Activated T-helper 2 cell treated with anti-CD3 and anti-CD28 coated beads, Interferon-gamma antibody, Interleukin-2, Interleukin-4, amounts not matched to agents 10 μg/mL and 5 μg/mL and 100 μg/mL, durations not matched to agents 14 hours and 24 hours and 36 hours (primary cell): ENCODE data around the gene ZNF385D. TPM values are rescaled to one million over a fixed set of nuclear protein-coding genes. Genes with fewer than 3 reads are reported as not detected.
"Not testable (repeated sequence)": the region's sequence is repeated elsewhere in the genome, so short reads cannot be mapped to it uniquely, and the experiment has no call there.

Source experiments
- DNase-seq: peaks from one replicate; pipeline ENCODE4 v3.0.0; 2021; ENCODE audit warnings: low spot score
- H3K27ac Mint-ChIP-seq: one replicate; pipeline ENCODE4 v1.8.0; 2021; ENCODE audit warnings: mixed read lengths
- H3K27me3 Mint-ChIP-seq: one replicate; pipeline ENCODE4 v1.8.0; 2021; ENCODE audit warnings: low read depth, mixed read lengths
- H3K36me3 Mint-ChIP-seq: one replicate; pipeline ENCODE4 v1.8.0; 2021; ENCODE audit warnings: low read depth, mixed read lengths
- H3K4me1 Mint-ChIP-seq: one replicate; pipeline ENCODE4 v1.8.0; 2021; ENCODE audit warnings: low read depth, mixed read lengths
- H3K4me3 Mint-ChIP-seq: one replicate; pipeline ENCODE4 v1.8.0; 2021; ENCODE audit warnings: low read depth, mild to moderate bottlenecking, moderate library complexity, mixed read lengths
- H3K9me3 Mint-ChIP-seq: one replicate; pipeline ENCODE4 v1.8.0; 2021; ENCODE audit warnings: mixed read lengths
- intact Hi-C: fragments of 100-400 bp; cut with micrococcal nuclease; formaldehyde crosslinking; loops from one replicate; pipeline ENCODE4 v1.15.1; 2023
- total RNA-seq: library from RNA; stranded (reverse); gene quantifications from 2 replicates; pipeline ENCODE4 v1.2.3, GENCODE V29; 2022

ZNF385D gene
- total RNA-seq, 1 donor from 2014 or later = not detected

DNA sequence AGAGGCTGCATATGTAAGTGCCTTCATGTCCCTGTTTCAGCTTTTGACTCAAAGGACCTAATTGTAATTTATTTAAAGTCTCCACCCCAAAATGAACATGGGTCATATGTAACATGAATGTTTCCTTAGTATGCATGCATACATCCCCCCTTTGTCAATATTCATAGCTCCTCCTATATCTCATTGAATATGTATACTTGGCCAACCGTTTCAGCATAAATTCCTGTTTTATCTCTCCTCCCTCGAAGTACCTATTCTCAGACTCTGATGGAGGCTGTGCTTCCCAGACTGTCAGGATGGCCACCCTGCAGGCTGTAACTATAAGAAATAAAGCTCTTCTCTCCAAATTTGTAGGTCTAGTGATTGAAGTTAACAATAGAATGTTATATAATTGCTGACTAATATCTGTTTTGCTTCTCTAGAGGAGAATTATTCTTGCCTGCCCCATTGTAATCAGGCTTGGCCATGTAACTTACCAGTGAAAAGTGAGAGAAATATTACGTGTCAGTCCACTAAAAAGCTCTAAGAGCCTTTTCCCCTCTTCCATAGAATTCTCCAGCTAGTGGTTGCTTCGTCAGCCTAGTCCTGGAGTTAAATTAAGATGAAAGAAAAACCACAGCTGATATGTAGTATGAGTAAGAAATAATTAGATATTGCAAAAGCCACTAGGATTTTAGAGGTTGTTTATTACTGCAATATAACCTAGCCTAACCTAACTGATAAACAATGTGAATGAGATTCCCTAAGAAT is 245.1 kb downstream of the ZNF385D start:
- intact Hi-C loops = no loop called here
- Mint-ChIP-seq H3K27me3 (no peaks in the 10 kb centered on the region), H3K36me3 (no peaks in the 10 kb centered on the region)

GRCh38 chr3:21502656-21503055 is 248.4 kb downstream of the ZNF385D start:
- intact Hi-C loops = no loop called here
- Mint-ChIP-seq H3K9me3 (peaks cover 5% of the 10 kb centered on the region), H3K4me1 (no peaks in the 10 kb centered on the region), H3K27ac (no peak overlapping the region), H3K4me3 (no peak overlapping the region), H3K36me3 (no peaks in the 10 kb centered on the region), H3K27me3 (no peaks in the 10 kb centered on the region)
- DNase-seq = no peak

More for the DNA sequence above, 245.1 kb downstream of the ZNF385D start:
- Mint-ChIP-seq H3K4me3 (no peak overlapping the region), H3K4me1 (no peaks in the 10 kb centered on the region), H3K9me3 (peaks cover 6% of the 10 kb centered on the region), H3K27ac (no peak overlapping the region)
- DNase-seq = no peak

DNA sequence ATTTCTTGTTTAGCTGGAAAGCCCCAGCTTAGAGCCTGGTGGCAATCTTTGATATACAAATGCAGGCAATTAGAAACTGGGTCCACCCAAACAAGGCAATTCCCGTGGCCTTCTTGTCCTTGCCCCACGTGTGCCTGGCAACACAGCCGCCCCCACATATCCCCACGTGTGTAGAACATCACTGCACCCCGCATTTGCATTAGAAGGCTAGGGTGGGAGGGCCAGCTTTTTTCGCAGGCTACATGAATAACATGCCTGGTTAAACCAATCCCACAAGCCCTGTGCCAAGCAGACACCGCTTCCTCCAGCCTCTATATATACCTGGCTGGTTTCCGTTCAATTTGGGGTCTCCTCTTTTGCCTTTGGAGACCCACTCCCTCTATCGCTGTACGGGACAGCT is 250.2 kb downstream of the ZNF385D start:
- H3K9me3 Mint-ChIP-seq = peaks cover 14% of the 10 kb centered on the region
- no peak for DNase-seq
- no peak overlapping the region for H3K4me3 Mint-ChIP-seq
- H3K36me3 Mint-ChIP-seq = no peaks in the 10 kb centered on the region
- H3K27me3 Mint-ChIP-seq = no peaks in the 10 kb centered on the region
- no peak overlapping the region for H3K27ac Mint-ChIP-seq
- intact Hi-C loops = no loop called here
- no peaks in the 10 kb centered on the region for H3K4me1 Mint-ChIP-seq

GRCh38 chr3:21490671-21491070 is 260.3 kb downstream of the ZNF385D start:
- H3K4me1 Mint-ChIP-seq, H3K27ac Mint-ChIP-seq, H3K9me3 Mint-ChIP-seq, H3K27me3 Mint-ChIP-seq, intact Hi-C loops, H3K4me3 Mint-ChIP-seq, DNase-seq, H3K36me3 Mint-ChIP-seq: not testable (repeated sequence)

DNA sequence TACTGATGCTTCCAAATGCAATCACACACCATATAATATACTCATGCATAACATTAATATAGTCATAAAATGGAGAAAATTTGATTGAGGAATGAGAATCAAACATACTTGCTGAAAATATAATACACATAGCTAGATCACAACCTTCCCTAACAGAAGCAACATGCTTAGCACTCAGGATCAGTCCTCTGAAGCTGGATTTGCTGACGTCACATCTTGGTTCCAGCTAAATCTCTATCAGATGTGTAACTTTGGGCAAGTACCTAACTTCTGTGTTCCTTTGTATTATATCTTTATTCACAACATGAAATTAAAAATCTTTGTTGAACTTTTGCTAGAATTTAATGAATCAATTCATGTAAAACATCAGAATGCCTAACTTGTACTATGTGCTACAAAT is 263.5 kb downstream of the ZNF385D start:
- Mint-ChIP-seq H3K9me3 (no peaks in the 10 kb centered on the region), H3K4me3 (no peak overlapping the region), H3K36me3 (no peaks in the 10 kb centered on the region), H3K4me1 (no peaks in the 10 kb centered on the region), H3K27ac (no peak overlapping the region), H3K27me3 (no peaks in the 10 kb centered on the region)
- DNase-seq = no peak
- intact Hi-C loops = no loop called here

- H3K27ac Mint-ChIP-seq, H3K27me3 Mint-ChIP-seq, H3K4me1 Mint-ChIP-seq, DNase-seq, H3K36me3 Mint-ChIP-seq, H3K9me3 Mint-ChIP-seq, H3K4me3 Mint-ChIP-seq, intact Hi-C loops: not testable (repeated sequence)
Observed at GRCh38 chr3:21486024-21486935, 264.7 kb downstream of the ZNF385D start.

- intact Hi-C loops = no loop called here
- no peak for DNase-seq
- H3K27me3 Mint-ChIP-seq = no peaks in the 10 kb centered on the region
- peaks cover 3% of the 10 kb centered on the region for H3K9me3 Mint-ChIP-seq
- H3K4me1 Mint-ChIP-seq = no peaks in the 10 kb centered on the region
- no peak overlapping the region for H3K27ac Mint-ChIP-seq
- no peaks in the 10 kb centered on the region for H3K36me3 Mint-ChIP-seq
- no peak overlapping the region for H3K4me3 Mint-ChIP-seq
Observed at GRCh38 chr3:21484828-21485144, 266.2 kb downstream of the ZNF385D start.

- DNase-seq = no peak
- Mint-ChIP-seq H3K36me3 (no peaks in the 10 kb centered on the region), H3K27ac (no peak overlapping the region), H3K27me3 (no peaks in the 10 kb centered on the region), H3K9me3 (peaks cover 3% of the 10 kb centered on the region), H3K4me1 (no peaks in the 10 kb centered on the region), H3K4me3 (no peak overlapping the region)
- intact Hi-C loops = no loop called here
Observed at GRCh38 chr3:21484057-21484827, 266.8 kb downstream of the ZNF385D start.

DNA sequence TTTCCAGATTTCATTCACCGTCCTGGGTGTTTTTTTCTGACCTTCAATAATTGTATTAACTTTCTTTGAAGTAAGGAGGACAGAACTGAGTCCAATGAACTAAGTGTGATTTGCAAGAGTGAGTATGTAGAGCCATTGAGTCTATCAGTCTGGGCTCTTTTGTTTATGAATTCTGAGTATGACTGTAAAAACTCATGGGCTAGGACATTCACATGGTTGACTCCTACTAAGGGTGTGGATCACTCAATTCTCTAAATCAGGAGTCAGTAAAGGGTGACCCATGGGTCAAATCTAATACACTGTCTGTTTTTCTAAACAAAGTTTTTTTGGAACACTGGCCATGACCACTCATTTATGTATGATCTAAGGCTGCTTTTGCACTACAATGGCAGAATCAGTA is 269.0 kb downstream of the ZNF385D start:
- Mint-ChIP-seq H3K9me3 (peaks cover 7% of the 10 kb centered on the region), H3K4me3 (no peak overlapping the region), H3K27ac (no peak overlapping the region), H3K4me1 (no peaks in the 10 kb centered on the region), H3K36me3 (no peaks in the 10 kb centered on the region), H3K27me3 (no peaks in the 10 kb centered on the region)
- no peak for DNase-seq
- intact Hi-C loops = no loop called here

- DNase-seq = no peak
- no peaks in the 10 kb centered on the region for H3K36me3 Mint-ChIP-seq
- peaks cover 7% of the 10 kb centered on the region for H3K9me3 Mint-ChIP-seq
- H3K4me1 Mint-ChIP-seq = no peaks in the 10 kb centered on the region
- no peak overlapping the region for H3K4me3 Mint-ChIP-seq
- no peak overlapping the region for H3K27ac Mint-ChIP-seq
- intact Hi-C loops = no loop called here
- no peaks in the 10 kb centered on the region for H3K27me3 Mint-ChIP-seq
Observed at GRCh38 chr3:21477541-21478288, 273.3 kb downstream of the ZNF385D start.

DNA sequence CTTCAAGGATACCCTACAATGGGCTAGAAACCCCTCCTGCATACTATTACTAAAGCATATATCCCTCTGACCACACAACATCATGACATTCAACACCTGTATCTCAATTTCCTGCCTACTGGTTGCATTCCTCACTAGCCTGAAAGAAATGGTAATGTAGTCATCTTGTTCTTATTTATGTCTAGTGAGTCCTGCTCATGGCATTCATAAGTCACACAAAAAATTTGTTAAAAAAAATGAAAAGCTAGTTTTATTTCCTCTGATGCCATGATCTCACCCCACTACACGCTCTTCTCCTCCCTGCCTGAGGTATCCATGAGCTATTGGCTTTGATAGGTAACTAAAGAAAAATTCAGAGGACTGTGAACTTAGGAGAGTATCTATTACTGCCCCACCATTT is 284.5 kb downstream of the ZNF385D start:
- intact Hi-C loops = no loop called here
- no peak for DNase-seq
- no peak overlapping the region for H3K4me3 Mint-ChIP-seq
- H3K4me1 Mint-ChIP-seq = no peaks in the 10 kb centered on the region
- H3K36me3 Mint-ChIP-seq = no peaks in the 10 kb centered on the region
- peaks cover 42% of the 10 kb centered on the region for H3K9me3 Mint-ChIP-seq
- no peak overlapping the region for H3K27ac Mint-ChIP-seq
- H3K27me3 Mint-ChIP-seq = no peaks in the 10 kb centered on the region

- Mint-ChIP-seq H3K4me3 (no peak overlapping the region), H3K36me3 (no peaks in the 10 kb centered on the region), H3K27ac (no peak overlapping the region), H3K9me3 (peaks cover 41% of the 10 kb centered on the region), H3K27me3 (no peaks in the 10 kb centered on the region), H3K4me1 (no peaks in the 10 kb centered on the region)
- intact Hi-C loops = no loop called here
- no peak for DNase-seq
Observed at GRCh38 chr3:21464746-21465145, 286.3 kb downstream of the ZNF385D start.
